Activated T-helper 1 cell treated with anti-CD3 and anti-CD28 coated beads, Interleukin-12 subunit alpha, Interleukin-12 subunit beta, Interleukin-2, Interleukin-4 antibody, amounts not matched to agents 30 ng/mL and 10 ng/mL and 1 ng/mL, durations not matched to agents 14 hours and 24 hours and 36 hours (primary cell): ENCODE measurements around the gene FYB2. TPM values are rescaled to one million over a fixed set of nuclear protein-coding genes. Genes with fewer than 3 reads are reported as not detected.
"Not testable (repeated sequence)": the region's sequence is repeated elsewhere in the genome, so short reads cannot be mapped to it uniquely, and the experiment has no call there.

ENCODE experiments used
- DNase-seq: peaks from one replicate; pipeline ENCODE4 v3.0.0; 2021; ENCODE audit warnings: low spot score
- H3K27ac Mint-ChIP-seq: one replicate; pipeline ENCODE4 v1.8.0; 2021; ENCODE audit warnings: mild to moderate bottlenecking, mixed read lengths
- H3K27me3 Mint-ChIP-seq: one replicate; pipeline ENCODE4 v1.8.0; 2022; ENCODE audit warnings: mild to moderate bottlenecking, moderate library complexity, mixed read lengths; ENCODE audit not compliant: insufficient read depth
- H3K36me3 Mint-ChIP-seq: one replicate; pipeline ENCODE4 v1.8.0; 2021; ENCODE audit warnings: low read depth, mixed read lengths
- H3K4me1 Mint-ChIP-seq: one replicate; pipeline ENCODE4 v1.8.0; 2021; ENCODE audit warnings: low read depth, mixed read lengths
- H3K4me3 Mint-ChIP-seq: one replicate; pipeline ENCODE4 v1.8.0; 2021; ENCODE audit warnings: mild to moderate bottlenecking, moderate library complexity, mixed read lengths
- H3K9me3 Mint-ChIP-seq: one replicate; pipeline ENCODE4 v1.8.0; 2021; ENCODE audit warnings: mixed read lengths
- intact Hi-C: fragments of 100-400 bp; cut with micrococcal nuclease; formaldehyde crosslinking; loops from one replicate; pipeline ENCODE4 v1.15.1; 2024
- total RNA-seq: library from RNA; stranded (reverse); gene quantifications from 2 replicates; pipeline ENCODE4 v1.2.3, GENCODE V29; 2022

FYB2 gene
- total RNA-seq, 1 donor from 2014 or later = not detected

DNA sequence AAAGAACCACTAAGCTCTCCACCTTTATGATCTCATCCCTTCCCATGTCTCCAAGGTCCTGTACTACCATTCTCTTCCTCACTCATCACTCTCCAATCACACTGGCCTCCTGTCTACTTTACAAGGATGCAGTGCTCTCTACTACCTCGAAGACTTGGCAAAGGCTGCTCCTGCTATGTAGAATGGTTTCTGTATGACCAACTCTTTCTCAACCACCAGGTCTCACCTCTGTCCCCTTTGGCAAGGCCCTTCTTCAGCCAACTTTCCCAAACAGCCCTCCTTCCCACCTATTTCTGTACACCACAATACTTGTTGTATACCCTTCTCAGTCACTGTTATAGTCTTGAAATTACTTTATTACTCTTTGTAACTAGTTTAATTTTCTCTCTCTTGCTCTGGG, 41.2 kb downstream of the FYB2 start:
- H3K27me3 Mint-ChIP-seq = no peaks in the 10 kb centered on the region
- no peaks in the 10 kb centered on the region for H3K9me3 Mint-ChIP-seq
- intact Hi-C loops = no loop called here
- no peak overlapping the region for H3K27ac Mint-ChIP-seq
- H3K4me1 Mint-ChIP-seq = peaks cover 9% of the 10 kb centered on the region
- DNase-seq = no peak
- no peak overlapping the region for H3K4me3 Mint-ChIP-seq
- no peaks in the 10 kb centered on the region for H3K36me3 Mint-ChIP-seq

DNA sequence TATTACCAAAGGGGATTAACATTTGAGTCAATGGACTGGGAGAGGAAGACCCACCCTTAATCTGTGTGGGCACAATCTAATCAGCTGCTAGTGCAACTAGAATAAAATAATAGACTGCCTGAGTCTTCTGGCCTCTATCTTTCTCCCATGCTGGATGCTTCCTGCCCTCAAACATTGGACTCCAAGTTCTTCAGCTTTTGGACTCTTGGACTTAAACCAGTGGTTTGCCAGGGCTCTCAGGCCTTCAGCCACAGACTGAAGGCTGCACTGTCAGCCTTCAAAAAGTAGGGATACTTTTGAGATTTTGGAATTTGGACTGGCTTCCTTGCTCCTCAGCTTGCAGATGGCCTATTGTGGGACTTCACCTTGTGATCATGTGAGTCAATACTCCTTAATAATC, 44.5 kb downstream of the FYB2 start:
- H3K4me3 Mint-ChIP-seq, H3K27ac Mint-ChIP-seq, H3K4me1 Mint-ChIP-seq, intact Hi-C loops, H3K9me3 Mint-ChIP-seq, H3K27me3 Mint-ChIP-seq, H3K36me3 Mint-ChIP-seq, DNase-seq: not testable (repeated sequence)

DNA sequence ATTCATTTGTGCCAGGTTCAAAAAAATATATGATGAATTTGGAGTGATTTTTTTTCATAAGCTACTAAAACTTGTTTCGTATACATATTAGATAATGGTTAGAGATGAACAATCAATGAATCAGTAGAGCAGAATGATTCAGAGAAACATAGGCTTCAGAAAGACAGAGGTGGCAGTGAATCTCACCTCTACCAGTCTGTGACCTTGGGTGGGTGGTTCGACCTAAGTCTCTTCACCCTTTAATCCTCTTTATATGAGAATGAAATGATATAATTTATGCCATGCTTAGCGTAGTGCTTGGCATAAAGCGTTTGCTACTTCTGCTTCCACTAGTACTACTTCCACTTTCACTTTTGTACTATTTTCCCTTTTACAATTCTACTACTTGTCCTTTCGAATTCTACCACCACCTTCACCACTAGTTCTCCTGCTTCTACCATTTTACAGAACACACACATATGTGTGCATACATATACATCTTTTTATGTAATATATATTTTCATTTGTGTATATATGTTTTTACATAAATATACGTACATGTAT, 45.1 kb downstream of the FYB2 start:
- no peak overlapping the region for H3K4me3 Mint-ChIP-seq

DNA sequence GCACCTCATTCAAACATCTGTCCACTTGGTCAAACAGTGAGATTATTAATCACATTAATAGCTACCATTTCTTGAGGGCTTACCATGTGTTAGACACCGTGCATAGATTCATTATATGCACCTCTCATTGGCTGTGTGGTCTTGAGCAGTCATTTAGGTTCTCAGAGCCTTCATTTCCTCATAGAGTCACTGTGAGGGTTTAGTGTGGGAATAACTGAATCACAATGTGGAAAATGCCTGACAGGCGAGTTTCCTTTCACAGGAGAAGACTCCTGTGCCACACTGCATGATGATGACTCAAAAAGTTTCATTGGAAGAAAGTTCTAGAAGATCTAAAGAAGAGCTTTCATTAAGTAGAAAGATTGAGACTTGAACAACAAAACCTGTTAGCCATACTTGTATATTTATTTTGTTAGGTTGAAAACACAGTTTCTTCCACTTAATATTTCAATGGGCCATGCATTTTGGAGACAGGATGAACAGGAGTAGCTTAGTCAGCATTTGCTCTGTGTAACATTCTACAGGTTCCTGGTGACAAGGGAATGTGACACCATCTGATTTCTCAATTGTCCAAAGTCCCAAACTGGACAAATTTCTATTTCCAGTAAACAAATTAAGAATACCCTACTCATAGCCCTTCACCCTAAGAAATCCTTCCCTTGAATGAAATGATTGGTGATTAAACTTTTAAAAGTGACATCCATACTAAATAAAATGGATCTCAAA, 45.7 kb downstream of the FYB2 start:
- DNase-seq = no peak
- Mint-ChIP-seq H3K4me1 (peaks cover 9% of the 10 kb centered on the region), H3K27ac (no peak overlapping the region), H3K9me3 (no peaks in the 10 kb centered on the region), H3K27me3 (peaks cover under 1% of the 10 kb centered on the region), H3K36me3 (no peaks in the 10 kb centered on the region), H3K4me3 (no peak overlapping the region)
- intact Hi-C loops = no loop called here

More for the DNA sequence above, 45.1 kb downstream of the FYB2 start:
- intact Hi-C loops = no loop called here
- H3K9me3 Mint-ChIP-seq = no peaks in the 10 kb centered on the region
- no peaks in the 10 kb centered on the region for H3K27me3 Mint-ChIP-seq
- H3K27ac Mint-ChIP-seq = no peak overlapping the region
- H3K36me3 Mint-ChIP-seq = no peaks in the 10 kb centered on the region
- DNase-seq = no peak
- peaks cover 9% of the 10 kb centered on the region for H3K4me1 Mint-ChIP-seq

DNA sequence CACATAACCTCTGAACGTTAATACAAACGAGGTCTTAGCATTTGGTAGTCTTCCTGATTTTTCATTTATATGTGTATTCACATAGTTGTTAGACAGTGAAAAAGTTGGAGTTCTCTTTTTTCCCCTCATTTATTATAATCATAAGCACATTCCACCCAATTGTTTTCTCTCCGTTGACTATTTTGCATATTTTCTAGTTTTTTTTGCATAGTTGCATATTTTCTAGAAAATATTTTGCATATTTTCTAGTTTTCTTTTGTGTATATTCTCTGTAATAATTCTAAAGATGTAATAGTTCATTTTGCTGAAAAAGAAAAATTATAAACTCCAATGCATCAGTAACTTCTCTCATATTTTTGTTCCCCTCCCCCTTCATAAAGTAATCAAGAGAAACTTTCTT, 47.5 kb downstream of the FYB2 start:
- Mint-ChIP-seq H3K4me3 (no peak overlapping the region), H3K9me3 (no peaks in the 10 kb centered on the region), H3K27me3 (peaks cover 2% of the 10 kb centered on the region), H3K4me1 (peaks cover 9% of the 10 kb centered on the region), H3K27ac (no peak overlapping the region), H3K36me3 (no peaks in the 10 kb centered on the region)
- no peak for DNase-seq
- intact Hi-C loops = no loop called here

DNA sequence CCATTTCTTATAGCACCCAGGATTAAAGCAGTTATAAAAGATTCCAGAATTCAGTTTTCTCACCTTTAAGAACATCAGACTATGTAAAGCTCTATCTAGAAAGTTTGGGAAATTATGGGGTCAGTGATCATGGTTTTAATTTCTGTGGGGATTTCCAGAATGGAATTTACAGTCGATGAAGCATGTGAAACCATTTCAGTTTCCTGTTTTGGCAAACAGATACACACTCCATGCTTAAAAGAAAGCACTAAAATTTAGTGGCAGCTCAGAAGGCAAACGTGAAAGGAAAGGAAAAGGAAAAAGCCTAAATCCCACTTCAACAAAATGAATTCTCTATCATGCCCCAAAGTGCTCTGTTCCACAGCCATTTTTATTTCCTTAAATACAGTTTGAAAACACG, 60.4 kb downstream of the FYB2 start:
- no peaks in the 10 kb centered on the region for H3K9me3 Mint-ChIP-seq
- no peaks in the 10 kb centered on the region for H3K4me1 Mint-ChIP-seq
- no peaks in the 10 kb centered on the region for H3K27me3 Mint-ChIP-seq
- no peak overlapping the region for H3K27ac Mint-ChIP-seq
- H3K4me3 Mint-ChIP-seq = no peak overlapping the region
- no peaks in the 10 kb centered on the region for H3K36me3 Mint-ChIP-seq
- DNase-seq = no peak
- intact Hi-C loops = no loop called here

DNA sequence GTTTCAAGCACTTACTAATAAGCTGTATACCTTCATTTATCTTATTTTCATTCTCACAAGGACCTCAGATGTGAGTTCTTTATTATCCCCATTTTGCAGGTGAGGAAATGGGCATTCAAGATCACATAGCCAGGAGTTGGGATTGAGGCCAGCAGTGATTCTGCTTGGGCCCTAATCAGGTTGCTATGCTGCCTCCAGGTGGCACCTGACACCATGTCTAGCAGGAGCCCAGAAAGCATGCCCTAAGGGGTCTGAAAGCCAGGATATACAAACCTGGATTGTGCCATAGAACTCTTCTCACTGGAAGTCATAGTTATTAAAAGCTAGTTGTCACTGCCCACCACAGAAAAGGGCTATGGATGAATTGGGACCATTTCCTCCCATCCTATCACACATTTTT, 61.1 kb downstream of the FYB2 start:
- Mint-ChIP-seq H3K9me3 (no peaks in the 10 kb centered on the region), H3K4me3 (no peak overlapping the region), H3K27me3 (no peaks in the 10 kb centered on the region), H3K4me1 (no peaks in the 10 kb centered on the region), H3K27ac (no peak overlapping the region), H3K36me3 (no peaks in the 10 kb centered on the region)
- intact Hi-C loops = no loop called here
- DNase-seq = no peak

DNA sequence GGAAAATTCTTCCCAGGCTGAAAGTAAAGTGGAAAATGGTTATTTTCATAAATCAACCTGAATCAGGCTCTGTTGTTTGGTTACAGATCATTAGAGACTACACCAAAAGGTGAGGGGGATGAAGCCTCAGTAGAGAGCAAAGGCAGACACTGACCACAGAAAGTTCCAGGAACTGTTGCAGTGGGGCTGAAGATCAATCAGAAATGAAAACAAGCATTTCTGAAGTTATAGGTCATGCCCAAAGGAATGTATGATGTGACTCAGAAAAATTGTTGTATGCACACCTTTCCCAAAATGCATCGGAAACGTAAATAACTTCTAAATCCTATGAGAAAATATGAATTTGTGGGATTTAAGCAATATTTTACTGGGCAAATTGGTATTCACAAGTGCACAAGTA, 63.3 kb downstream of the FYB2 start:
- Mint-ChIP-seq H3K27me3 (peaks cover 2% of the 10 kb centered on the region), H3K4me1 (no peaks in the 10 kb centered on the region), H3K9me3 (no peaks in the 10 kb centered on the region), H3K4me3 (no peak overlapping the region), H3K36me3 (no peaks in the 10 kb centered on the region), H3K27ac (no peak overlapping the region)
- no peak for DNase-seq
- intact Hi-C loops = no loop called here

DNA sequence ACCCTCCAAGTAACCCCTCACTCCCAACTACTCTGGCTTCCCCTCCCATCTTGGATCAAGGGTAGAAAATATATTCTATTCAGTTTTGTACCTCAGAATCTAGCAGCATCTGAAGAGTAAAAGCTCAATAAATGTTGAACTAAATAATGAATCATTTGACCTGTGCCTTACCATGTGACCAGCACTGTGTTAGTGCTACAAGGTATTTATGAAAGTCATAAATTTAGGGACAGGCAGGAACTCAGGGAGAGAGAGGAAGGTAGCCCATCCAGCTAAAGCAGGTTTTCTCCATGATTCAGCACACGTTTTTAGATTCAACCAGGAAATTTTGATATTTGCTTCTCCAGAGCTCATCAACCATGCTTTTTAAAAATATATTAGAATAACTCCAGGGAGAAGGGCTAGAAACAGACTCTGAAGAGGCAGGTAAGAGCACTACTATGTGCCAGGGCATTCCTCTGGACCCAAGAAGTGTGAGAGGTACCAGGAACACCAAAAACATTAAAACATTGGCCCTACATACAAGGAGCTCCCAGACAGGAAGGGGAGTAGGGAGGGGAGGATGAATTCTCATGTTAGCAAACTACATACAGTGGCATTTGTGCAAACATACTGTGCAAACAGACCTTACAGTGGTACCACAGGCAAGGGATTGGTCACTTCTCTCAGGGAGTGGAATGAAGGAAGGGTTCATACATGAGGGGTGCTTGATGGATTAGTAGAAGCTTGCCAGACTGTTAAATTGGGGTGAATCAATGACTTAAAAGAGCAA, 64.3 kb downstream of the FYB2 start:
- Mint-ChIP-seq H3K4me1 (no peaks in the 10 kb centered on the region), H3K36me3 (no peaks in the 10 kb centered on the region), H3K27me3 (peaks cover 2% of the 10 kb centered on the region), H3K27ac (no peak overlapping the region), H3K9me3 (no peaks in the 10 kb centered on the region), H3K4me3 (no peak overlapping the region)
- intact Hi-C loops = no loop called here
- no peak for DNase-seq

DNA sequence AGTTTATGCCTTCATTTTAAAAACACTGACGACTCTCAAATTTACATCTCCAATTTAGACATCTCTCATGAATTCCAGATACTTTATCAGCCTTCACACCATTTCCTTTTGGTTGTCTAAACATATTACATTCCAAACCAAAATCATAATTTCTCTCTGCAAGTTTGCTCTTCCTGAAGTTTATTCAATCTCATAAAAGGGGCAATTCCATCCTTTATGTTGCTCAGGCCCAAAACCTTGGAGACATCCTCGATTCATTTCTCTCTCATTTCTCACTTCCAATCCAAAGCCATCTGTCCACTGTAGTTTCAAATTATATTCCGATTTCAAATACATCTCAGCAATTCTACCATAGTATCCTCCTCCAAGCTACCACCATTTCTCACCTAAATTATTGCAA, 74.0 kb downstream of the FYB2 start:
- Mint-ChIP-seq H3K9me3 (no peaks in the 10 kb centered on the region), H3K27me3 (no peaks in the 10 kb centered on the region), H3K27ac (no peak overlapping the region), H3K4me1 (no peaks in the 10 kb centered on the region), H3K36me3 (no peaks in the 10 kb centered on the region), H3K4me3 (no peak overlapping the region)
- DNase-seq = no peak
- intact Hi-C loops = no loop called here

DNA sequence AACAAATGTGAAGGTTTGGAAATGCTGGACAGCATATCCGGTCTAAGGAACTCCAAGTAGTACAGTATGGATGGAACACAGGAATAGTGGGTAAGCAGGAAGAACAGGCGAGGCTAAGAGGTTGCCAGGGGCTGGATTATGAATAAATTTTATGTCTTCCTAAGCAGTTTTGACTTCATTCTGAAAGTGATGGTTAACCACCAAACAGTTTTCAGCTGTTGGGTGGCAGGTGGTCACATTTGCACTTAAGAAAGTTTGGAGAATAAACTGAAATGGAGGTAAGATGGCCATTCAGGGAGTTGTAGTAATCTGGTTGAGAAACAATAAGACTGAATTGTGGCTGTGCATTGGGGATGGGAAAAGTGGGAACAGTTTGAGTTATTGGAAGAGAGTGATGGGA, 90.2 kb downstream of the FYB2 start:
- no peaks in the 10 kb centered on the region for H3K4me1 Mint-ChIP-seq
- H3K9me3 Mint-ChIP-seq = no peaks in the 10 kb centered on the region
- no peak overlapping the region for H3K4me3 Mint-ChIP-seq
- intact Hi-C loops = no loop called here
- H3K36me3 Mint-ChIP-seq = no peaks in the 10 kb centered on the region
- no peak for DNase-seq
- H3K27ac Mint-ChIP-seq = no peak overlapping the region
- H3K27me3 Mint-ChIP-seq = peaks cover 5% of the 10 kb centered on the region

DNA sequence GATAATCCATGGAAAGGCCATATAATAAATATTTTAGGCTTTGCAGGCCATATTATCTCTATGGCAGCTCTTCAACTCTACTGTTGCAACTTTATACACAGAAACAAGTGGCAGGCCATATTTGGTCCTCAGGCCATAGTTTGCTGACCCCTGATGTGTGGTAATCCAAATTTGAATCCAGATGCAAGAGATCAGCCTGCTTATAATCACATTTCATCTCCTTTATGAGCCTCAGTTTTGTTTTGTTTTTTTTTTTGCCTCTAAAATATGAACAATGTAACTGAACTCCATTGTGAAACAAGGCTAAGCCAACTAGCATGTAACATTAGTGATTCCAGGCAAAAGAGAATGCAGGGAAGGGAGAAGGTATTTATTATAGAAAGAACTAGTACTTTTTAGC, 92.5 kb downstream of the FYB2 start:
- no peaks in the 10 kb centered on the region for H3K36me3 Mint-ChIP-seq

DNA sequence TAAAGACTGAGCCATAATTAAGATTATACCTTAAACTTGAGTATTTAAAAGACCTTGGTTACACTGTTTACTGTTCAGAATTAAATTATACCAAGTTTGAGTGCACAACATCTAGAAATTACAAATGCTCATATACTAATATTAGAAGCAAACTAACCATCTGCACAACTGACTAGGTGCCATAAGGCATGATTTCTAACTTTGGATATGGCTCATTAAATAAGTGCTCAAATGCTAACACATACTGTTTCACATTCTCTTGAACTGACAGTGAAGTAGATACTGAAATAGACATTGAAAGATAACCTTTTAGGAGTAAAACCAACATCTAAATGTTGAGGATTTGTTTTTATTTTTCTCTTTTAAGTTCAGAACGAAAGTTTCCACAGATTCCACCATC, 100.0 kb downstream of the FYB2 start:
- H3K4me1 Mint-ChIP-seq = no peaks in the 10 kb centered on the region
- H3K9me3 Mint-ChIP-seq = no peaks in the 10 kb centered on the region

More for the DNA sequence above, 92.5 kb downstream of the FYB2 start:
- H3K27ac Mint-ChIP-seq = no peak overlapping the region
- peaks cover 4% of the 10 kb centered on the region for H3K27me3 Mint-ChIP-seq
- H3K4me3 Mint-ChIP-seq = no peak overlapping the region
- no peaks in the 10 kb centered on the region for H3K9me3 Mint-ChIP-seq
- intact Hi-C loops = no loop called here
- no peaks in the 10 kb centered on the region for H3K4me1 Mint-ChIP-seq
- no peak for DNase-seq

More for the DNA sequence above, 100.0 kb downstream of the FYB2 start:
- no peak overlapping the region for H3K4me3 Mint-ChIP-seq
- peaks cover 5% of the 10 kb centered on the region for H3K27me3 Mint-ChIP-seq
- no peaks in the 10 kb centered on the region for H3K36me3 Mint-ChIP-seq
- intact Hi-C loops = no loop called here
- DNase-seq = no peak
- H3K27ac Mint-ChIP-seq = no peak overlapping the region
